Fibroblast of gingiva (primary cell): ENCODE measurements around the gene SIDT2.
"Not testable (repeated sequence)": the region's sequence is repeated elsewhere in the genome, so short reads cannot be mapped to it uniquely, and the experiment has no call there.

Source experiments
- DNase-seq: peaks from one replicate; pipeline ENCODE4 v3.0.0-alpha.2; 2011; ENCODE audit warnings: low read depth

Gene SIDT2

DNA sequence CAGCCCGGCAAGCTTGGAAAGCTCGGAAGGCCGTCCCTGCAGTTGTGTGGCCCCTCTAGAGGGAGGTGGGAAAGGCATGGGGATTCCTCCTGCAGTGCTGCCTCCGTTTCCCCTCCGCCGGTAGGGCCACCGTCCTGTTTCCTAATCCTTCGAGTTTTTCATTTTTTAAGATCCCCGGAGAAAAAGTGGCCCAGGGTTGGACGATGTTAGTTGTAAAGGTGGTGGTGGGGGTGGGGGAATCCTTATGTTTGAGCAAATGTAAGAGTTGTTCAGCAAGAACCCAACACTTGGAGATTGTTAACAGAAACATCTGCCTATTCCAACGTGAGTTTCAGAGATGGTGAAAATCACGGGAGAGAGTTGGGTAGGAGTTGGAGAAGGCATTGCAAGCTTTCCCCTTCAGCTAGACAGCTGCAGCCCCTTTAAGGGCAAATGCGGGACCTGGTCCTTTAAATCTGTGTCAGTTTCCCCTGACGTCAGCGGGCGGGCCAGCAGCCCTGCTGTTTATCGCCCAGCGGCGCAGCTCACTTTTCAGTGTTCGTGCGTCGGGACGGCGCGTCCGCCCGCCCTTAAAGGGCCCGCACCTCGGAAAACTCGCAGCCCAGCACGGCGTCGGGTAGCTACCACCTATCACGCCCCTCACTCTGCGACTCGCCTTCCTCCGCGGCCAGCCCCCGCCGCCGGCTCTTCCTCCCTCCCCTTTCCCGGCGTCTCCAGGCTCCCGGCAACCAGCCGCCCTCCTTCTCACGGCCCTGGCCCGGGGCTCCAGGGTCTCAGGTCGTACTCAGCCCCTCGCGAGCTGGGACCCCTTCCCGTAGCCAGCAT lies at the start of gene SIDT2:
TSS of gene SIDT2 (plus strand) at position 534 of the 825 bp plus-strand sequence. CDS start 521 bp downstream, outside the sequence.
- DNase-seq: peak; percentile 89

DNA sequence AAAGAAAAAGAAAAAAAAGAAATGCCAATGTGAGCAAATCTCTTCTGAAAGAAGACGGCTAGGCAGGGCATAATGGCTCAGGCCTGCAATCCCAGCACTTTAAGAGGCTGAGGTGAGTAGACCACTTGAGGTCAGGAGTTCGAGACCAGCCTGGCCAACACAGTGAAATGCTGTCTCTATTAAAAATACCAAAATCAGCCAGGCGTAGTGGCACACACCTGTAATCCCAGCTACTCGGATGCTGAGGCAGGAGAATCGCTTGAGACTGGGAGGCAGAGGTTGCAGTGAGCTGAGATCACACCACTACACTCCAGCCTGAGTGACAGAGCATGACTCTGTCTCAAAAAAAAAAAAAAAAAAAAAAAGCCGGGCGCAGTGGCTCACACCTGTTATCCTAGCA lies 48.1 kb upstream of the SIDT2 start:
- not testable (repeated sequence) for DNase-seq

DNA sequence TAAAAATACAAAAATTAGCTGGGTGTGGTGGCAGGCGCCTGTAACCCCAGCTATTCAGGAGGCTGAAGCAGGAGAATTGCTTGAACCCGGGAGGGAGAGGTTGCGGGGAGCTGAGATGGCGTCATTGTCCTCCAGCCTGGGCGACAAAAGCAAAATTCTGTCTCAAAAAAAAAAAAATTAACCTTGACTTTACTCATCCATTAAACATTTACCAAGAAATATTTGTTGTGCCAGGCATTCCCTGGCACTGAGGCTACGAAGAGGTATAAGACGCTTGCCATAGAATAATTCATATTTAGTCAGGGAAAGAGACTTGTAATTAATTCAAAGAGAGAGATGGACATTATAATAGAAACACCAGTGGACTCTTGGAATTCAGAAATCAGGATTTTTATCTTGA lies 47.7 kb upstream of the SIDT2 start:
- no peak for DNase-seq

DNA sequence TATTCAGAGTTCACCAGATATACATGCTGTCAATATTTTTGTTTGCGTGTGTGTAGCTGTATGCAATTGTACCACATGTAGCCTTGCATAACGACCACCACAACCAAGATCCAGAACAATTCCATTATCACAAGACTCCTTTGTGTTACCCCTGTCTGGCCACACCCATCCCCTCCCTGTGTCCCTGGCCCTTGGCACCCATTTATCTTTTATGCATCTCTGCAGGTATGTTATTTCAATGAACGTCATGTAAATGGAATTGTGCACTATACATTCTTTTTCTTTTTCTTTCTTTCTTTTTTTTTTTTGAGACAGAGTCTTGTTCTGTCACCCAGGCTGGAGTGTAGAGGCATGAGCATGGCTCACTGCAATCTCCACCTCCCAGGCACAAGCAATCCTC lies 44.1 kb upstream of the SIDT2 start:
- DNase-seq: no peak

DNA sequence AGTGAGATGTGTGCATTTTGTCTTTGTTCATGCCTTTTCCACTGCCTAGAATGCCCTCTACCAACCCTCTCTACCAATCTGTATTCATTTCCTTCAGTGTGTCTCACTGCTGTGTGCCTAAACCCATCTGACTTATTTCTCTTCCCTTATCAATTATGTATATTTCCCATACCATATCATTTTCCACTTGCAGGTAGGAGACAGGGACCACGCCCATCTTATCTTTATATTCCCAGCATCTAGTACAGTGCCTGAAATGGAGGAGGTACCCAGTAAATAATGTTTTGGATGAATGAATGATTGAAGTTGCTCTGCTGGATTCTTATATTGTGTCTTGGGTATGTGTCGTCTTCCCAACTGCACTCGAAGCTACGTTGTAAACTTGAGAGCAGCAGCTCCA lies 43.6 kb upstream of the SIDT2 start:
- DNase-seq: not testable (repeated sequence)

DNA sequence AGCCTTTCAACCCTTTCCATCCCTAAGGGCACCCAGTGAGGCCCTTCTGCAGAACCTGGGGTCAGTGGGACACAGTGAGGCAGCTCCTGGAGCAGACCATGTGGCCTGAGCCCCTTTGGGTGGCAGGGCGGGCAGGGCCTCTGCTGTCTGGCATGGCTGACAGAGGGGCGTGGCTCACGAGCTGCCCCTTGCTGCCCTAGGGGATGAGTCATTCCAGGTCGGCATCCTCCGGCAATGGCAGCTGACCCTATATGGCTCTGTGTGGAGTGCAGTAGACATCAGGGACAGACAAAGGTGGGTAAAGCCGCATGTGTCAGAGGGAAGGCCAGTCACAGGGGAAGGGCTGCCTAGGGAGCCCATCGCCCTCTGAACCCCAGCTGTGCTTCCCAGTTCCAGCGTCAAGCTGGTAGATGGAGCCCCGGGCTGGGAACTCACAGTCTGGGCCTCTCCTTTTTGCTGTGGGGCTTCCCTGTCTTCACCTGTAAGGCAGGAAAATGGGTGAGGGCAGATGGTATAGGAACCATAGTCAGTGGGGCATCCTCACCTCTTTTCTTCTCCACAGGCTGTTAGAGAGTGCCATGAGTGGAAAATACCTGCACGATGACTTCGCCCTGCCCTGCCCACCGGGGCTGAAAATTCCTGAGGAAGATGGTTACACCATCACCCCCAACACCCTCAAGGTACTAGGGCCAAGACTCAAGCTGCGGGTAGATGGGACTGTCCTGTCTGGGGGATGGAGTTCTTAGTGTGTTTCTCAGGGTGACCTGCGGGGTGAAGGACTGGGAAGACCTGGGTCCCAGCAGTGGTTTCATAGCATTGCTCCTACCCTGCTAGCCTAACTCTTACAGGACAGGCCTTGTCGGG lies 41.1 kb upstream of the SIDT2 start:
- DNase-seq: not testable (repeated sequence)

DNA sequence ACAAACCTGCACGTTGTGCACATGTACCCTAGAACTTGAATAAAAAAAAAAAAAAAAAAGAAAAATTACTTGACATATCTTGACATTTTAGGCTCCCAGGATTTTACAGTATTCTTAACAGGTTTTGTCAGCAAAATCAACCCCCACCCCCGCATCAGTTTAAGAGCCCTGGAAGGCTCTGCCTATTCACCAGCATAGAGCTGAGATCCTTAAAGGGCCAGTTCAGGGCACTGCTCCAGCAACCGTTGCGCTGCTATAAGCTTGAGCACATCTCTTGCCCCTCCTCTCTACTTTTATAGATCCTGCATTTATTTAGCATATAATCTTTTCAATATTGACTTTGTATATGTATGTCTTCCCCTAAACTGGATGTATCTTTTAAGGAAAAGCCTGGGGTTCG lies 35.2 kb upstream of the SIDT2 start:
- DNase-seq: peak; percentile 14

DNA sequence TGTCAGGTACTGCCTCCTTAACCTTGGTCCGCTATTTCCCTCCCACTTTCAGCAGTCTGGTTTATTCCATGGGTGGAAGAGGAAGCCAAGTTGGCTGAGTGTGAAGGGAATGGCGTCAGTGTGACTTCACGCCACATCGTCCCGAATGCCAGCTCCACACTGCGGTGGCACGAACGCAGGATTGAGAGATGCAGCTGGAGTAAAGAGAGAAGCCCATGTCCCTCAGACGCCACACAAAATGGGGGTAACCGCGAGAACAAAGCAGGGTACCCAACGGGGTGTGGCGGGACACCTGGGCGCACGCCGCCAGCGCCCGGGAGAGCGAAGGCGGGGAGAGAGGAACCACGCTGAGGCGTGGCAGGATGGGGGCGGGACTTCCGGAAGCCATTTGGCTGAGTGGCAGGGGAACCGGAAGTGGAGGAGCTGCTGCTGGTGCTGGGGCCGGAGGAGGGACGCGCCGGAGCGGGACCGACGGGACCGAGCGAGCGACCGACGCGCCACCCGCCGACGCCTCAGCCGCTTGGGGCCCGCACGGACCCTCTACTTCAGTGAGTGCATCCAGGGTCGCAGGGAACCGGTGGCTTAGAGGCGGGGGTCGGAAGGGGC lies 34.6 kb upstream of the SIDT2 start, which contains the start of gene PAFAH1B2:
TSS of gene PAFAH1B2 (plus strand) at position 417 of the 606 bp plus-strand sequence. CDS start 8,161 bp downstream, outside the sequence.
- DNase-seq: peak; percentile 88

DNA sequence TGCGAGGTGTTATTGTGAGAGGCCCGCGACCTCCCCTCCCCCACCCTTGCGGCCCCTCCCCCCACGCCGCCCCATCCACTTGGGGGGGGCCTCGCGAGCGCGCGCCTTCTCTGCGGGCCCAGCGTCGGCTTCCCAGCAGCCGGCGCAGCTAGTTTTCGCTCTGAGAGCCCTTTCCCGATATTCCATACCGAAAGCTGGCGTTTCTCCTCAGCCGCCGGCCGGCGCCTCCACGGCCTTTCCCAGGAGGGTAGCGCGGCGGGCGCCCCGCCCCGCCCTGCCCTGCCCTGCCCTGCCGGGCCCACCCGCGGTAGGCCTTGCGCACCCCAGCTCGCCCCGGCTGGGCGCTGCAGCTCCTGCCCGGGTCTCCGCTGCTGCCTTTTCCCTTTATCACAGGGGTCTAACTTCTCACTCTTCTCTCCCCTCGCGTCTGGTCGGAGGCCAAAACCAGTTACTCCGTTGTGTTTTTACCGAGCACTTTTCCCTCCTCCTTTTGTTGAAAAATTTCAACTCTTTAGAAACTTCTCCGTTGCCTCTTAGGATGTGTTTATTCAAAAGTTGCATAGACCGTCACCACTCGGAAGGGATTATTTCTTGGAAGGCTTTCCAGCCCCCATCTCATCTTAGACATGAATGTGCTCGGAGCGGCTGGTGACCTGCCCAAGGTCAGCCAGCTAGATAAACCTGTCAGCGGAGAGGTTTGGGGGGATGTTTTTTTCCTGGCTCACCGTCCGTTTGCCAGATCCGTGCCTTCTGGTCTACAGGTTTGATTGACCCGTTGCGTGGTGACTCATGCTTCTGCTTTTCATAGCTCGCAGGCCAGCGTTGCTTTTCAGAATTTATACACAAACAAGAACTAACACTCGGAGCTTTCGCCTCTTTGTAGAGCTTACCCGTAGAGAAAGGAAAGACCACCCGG lies 33.8 kb upstream of the SIDT2 start:
- peak; percentile 50 for DNase-seq

DNA sequence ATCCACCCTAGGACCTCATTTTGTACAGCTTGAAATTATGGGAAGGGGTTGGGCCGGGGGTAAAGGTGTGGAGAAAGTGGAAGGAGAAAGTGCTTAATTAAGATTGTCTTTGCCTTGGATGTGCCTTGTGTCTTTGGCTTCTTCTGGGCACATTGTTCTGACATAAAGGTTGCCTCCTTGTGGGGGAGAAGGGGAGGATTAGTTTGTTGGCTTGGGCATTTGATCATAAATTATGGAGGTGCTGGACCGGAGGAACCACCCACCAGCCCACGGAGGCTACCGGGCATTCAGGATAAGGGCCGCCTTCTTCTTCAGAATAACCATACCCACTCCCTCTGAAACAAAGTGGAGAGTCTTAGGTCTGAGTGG lies 33.2 kb upstream of the SIDT2 start:
- DNase-seq: peak; percentile 20

DNA sequence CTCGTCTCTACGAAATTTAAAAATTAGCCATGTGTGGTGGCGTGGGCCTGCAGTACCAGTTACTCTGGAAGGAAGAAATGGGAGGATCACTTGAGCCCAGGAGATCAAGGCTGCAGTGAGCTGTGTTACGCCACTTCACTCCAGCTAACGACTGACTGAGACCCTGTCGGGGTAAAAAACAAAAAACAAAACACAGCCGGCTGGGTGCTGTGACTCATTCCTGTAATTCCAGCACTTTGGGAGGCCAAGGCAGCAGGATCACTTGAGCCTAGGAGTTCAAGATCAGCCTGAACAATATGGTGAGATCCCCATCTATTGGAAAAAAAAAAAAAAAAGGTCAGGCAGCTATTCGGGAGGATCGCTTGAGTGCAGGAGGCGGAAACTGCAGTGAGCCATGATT lies 32.0 kb upstream of the SIDT2 start:
- peak; percentile 22 for DNase-seq

DNA sequence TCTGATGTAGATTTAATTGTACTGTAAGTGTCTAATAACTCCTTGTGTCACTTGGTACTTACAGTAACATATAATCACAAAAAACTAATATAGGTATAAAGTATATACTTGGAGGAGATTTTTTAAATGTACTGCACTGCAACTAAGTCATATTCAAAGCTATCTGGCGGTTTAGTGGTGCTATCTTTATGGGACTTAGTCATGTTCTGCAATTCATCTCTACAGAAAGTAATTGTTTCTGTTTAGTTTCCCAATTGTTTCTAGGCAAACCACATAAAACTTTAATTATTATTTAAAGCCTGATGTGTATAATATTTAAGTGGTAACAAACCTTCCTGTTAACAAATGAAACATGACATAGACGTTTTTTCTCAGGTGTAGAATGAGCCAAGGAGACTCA lies 26.5 kb upstream of the SIDT2 start:
- no peak for DNase-seq

DNA sequence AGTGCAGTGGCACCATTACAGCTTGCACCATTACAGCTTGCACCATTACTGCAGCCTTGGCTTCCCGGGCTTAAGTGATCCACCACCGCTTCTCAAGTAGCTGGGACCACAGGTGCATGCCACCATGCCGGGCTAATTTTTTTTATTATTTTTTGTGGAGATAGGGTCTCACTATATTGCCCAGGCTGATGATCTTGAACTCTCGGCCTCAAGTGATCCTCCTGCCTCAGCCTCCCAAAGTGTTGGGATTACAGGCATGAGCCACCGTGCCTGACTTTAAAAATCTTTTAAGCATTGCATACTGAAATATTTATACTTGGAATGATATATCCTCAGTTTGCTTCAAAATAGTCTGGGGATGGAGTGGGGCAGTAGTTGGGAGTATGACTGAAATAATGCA lies 24.1 kb upstream of the SIDT2 start:
- no peak for DNase-seq

DNA sequence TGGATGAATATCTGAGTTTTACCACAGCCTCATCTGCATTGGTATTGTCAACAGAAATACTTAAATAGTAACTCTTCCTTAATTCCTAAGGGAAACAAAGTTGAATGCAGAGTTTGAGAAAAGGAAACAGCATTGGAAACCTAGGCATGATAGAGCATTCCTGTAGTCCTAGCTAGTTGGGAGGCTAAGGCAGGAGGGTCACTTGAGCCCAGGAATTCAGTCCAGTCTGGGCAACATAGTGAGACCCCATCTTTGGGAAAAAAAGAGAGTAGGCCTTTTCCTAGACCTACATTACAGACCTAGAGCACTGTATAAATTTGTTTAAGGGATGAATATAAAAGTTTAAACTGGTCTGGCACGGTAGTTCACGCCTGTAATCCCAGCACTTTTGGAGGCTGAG lies 21.0 kb upstream of the SIDT2 start:
- DNase-seq: no peak

DNA sequence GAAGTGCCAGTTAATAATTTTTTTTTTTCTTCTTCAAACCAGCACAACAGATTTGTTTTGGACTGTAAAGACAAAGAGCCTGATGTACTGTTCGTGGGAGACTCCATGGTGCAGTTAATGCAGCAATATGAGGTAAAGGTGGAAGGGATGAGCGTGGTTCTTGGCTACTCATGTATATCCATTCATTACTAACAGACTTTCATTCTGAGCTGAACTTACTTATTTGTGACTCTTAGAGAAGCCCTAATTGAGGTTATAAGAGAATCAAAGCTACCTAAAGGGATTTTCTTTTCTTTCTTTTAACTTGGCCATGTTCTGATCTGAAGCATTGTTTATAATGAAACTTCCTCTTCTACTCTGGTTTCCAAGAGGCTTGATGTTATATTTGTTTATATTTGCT lies 18.7 kb upstream of the SIDT2 start:
- DNase-seq: no peak

DNA sequence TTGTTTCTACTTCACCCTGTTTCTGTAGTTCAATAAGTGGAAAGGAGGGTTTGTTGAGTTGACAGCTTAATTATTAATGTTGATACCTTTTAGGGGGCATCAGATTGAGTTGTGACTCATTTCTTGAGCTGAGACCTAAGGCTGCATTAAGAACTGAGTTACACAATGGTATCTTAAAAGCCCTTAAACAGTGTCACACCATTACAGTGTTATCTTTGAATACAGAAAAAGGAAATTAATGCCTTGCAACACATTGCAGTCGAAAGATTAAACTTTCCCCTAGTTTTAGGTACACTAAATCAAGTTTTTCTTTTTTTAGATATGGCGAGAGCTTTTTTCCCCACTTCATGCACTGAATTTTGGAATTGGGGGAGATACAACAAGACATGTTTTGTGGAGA lies 17.7 kb upstream of the SIDT2 start:
- DNase-seq: no peak

DNA sequence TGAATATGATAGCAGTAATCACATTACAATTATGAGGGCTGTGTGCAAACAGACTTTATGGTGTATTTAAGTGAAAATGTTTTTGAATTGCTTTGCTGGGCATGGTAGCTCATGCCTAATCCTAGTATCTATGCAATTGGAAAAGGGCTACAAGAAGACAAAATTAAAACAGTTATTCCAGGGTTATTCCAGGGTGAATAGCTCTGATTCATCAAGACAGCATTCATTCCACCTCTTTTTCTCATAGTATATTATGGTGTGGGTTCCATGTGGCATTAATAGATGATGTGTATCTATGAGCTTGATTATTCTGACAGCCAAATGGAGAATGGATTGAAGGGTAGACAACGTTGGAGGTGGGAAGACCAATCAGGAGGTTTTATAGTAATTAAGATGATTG lies 12.1 kb upstream of the SIDT2 start:
- no peak for DNase-seq

DNA sequence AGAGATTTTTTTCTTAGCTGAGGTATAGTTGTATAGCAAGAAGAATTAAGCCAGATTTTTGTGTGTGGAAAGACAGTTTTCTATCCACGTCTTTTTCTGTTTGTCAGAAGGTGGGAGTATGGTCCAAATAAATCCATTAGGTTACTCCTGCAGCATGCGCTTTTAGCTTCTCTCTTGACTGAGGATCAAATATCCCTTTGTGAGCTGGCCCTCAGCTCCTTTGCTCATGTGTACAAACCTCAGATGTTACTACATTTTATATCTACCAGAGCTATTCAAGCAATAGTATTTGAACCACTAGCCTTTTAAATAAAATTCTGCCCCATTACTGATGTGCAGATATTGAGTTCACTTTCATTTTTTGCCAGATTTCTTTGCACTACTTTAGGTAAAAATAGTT lies 8.8 kb upstream of the SIDT2 start:
- no peak for DNase-seq

DNA sequence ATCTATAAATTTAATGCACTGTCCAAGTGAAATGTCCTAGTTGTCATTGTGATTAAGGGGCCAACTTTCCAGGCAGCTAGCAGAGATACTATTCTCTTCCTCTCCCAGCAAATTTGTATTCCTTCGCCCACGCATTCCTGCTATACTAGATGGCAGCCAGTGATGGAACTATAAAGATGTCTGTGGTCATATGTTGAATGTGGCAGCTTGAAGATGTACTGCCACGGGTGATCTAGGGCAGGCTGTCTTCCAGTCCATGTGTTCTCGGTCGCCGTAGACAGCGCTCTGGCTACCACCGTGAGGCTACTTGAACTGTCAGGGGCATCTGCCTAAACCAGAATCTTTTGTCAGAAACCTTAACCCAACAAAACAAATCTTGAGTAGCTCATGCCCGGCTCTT lies 8.3 kb upstream of the SIDT2 start:
- no peak for DNase-seq

DNA sequence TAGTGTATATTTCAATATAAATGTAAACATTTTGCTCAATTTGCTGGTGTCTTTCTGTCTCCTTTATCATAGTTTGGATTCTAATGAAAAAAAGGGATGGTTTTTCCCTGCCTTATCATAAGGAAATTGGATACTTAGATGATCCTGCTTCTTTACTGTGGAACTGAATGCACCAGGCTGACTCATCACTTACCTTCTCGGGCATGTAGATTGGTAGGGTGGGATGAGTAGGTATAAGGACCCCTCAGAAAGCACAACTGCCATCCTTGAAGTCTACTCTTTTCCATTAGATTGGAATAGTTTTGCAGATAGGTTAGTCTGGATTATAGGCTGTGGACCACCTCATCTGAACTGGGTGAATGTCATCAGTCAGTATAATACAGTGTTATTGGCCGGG lies 7.5 kb upstream of the SIDT2 start:
- no peak for DNase-seq

DNA sequence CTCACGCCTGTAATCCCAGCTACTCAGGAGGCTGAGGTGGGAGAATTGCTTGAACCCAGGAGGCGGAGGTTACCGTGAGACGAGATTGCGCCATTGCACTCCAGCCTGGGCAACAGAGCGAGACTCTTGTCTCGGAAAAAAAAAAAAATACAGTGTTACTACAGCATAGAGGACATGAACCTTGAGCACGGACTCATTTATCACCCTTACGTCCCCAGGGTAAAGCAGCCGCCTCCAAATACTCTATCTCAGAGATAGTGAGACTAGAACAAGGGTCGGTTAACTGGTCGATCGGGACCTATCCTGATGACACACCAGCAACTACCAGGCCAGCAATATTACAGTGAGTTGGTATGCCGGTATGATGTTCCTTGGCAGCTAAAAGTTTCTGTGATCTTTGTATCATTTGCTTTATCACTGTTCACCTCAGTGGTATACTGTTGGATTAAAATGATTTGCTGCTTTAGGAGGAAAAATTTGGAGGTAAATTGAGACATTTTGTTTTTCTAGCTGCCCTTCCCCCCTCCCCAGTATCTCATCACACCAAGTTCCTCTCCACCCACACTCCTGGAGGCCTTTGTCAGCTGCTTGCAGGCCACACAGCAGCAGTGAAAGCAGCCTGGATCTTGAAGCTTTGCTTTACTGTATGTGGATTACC lies 7.0 kb upstream of the SIDT2 start:
- DNase-seq: peak; percentile 18
